Breast epithelium (tissue), 4 donors: ENCODE results near the gene NCOR2. TPM values are rescaled to one million over a fixed set of nuclear protein-coding genes. Genes with fewer than 3 reads are reported as not detected.
"Not testable (repeated sequence)": the region's sequence is repeated elsewhere in the genome, so short reads cannot be mapped to it uniquely, and the experiment has no call there.

ENCODE experiments used
- DNase-seq, 2 donors: peaks; one replicate each; pipeline ENCODE4 v3.0.0-alpha.2; 2019; ENCODE audit warnings: low spot score in 2 of 2
- H3K27ac ChIP-seq, 2 donors: fragments of 200-600 bp; sonication (generic) in 1 of 2; one replicate each; pipeline ENCODE4 v1.5.1; 2016 to 2019; ENCODE audit warnings: mild to moderate bottlenecking in 1 of 2
- H3K27me3 ChIP-seq, 2 donors: fragments of 200-600 bp; sonication (generic) in 1 of 2; one replicate each; pipeline versions ENCODE4 v1.5.1 to v1.6.0; 2017 to 2019; ENCODE audit warnings: control low read depth in 1 of 2, mild to moderate bottlenecking in 1 of 2
- H3K36me3 ChIP-seq: fragments of 200-600 bp; one replicate; pipeline ENCODE4 v1.5.1; 2019
- H3K4me1 ChIP-seq, 2 donors: fragments of 200-600 bp; sonication (generic); one replicate each; pipeline ENCODE4 v1.5.1; 2016 to 2019; ENCODE audit warnings: control low read depth in 1 of 2
- H3K4me3 ChIP-seq, 3 donors: fragments of 200-600 bp; sonication (generic); 1 replicate in 2 of 3; 2 replicates in 1 of 3; pipeline ENCODE4 v1.5.1; 2016 to 2019; ENCODE audit warnings: mild to moderate bottlenecking in 3 of 3, moderate library complexity in 2 of 3
- H3K9me3 ChIP-seq, 2 donors: fragments of 200-600 bp; sonication (generic) in 1 of 2; one replicate each; pipeline ENCODE4 v1.5.1; 2016 to 2019; ENCODE audit warnings: control low read depth in 1 of 2
- CTCF ChIP-seq, 3 donors: fragments of 450-650 bp; IDR thresholded peaks; one replicate each; pipeline ENCODE4 v1.5.1; 2016 to 2017; ENCODE audit warnings: antibody characterized with exemption in 3 of 3, mild to moderate bottlenecking in 3 of 3, moderate library complexity in 3 of 3
- POLR2A ChIP-seq: fragments of 450-650 bp; IDR thresholded peaks from one replicate; pipeline ENCODE4 v1.6.1; 2016; ENCODE audit warnings: antibody characterized with exemption, mild to moderate bottlenecking, moderate library complexity
- POLR2AphosphoS5 ChIP-seq, 3 donors: sonication (generic); formaldehyde crosslinking; IDR thresholded peaks; one replicate each; pipeline ENCODE4 v1.6.1; 2017; ENCODE audit warnings: antibody characterized with exemption in 3 of 3
- intact Hi-C: fragments of 100-400 bp; cut with DNase I; formaldehyde crosslinking; loops from one replicate; pipeline ENCODE4 v1.15.1; 2023; ENCODE audit warnings: low total_unique reads
- total RNA-seq, 3 donors: library from RNA; depleted of rRNA; stranded (reverse); fragments of >200 nt; gene quantifications; one replicate each; pipeline ENCODE4 v1.1.0, GENCODE V29; 2016

NCOR2 gene
- total RNA-seq, 3 donors from 2014 or later, result 58.4 to 83.9 (median 71.7) TPM

- Histone ChIP-seq H3K4me3 (no peak overlapping the region), H3K27ac (peak overlapping the region in 1 of 2 donors; percentile 50), H3K4me1 (no peaks in the 10 kb centered on the region), H3K9me3 (no peaks in the 10 kb centered on the region), H3K36me3 (no peaks in the 10 kb centered on the region), H3K27me3 (no peaks in the 10 kb centered on the region)
- no peak for DNase-seq
- TF ChIP-seq CTCF (IDR thresholded peaks at IDR 0.05) (no peak), POLR2A (no peak), POLR2AphosphoS5 (IDR thresholded peaks at IDR 0.05) (no peak)
- intact Hi-C loops, result no loop called here
Measured at GRCh38 chr12:124588018-124588634, 20.7 kb upstream of the NCOR2 start.

- Histone ChIP-seq H3K9me3 (no peaks in the 10 kb centered on the region), H3K27me3 (no peaks in the 10 kb centered on the region), H3K4me1 (no peaks in the 10 kb centered on the region), H3K4me3 (no peak overlapping the region), H3K27ac (no peak overlapping the region), H3K36me3 (no peaks in the 10 kb centered on the region)
- no peak for DNase-seq
- intact Hi-C loops, result no loop called here
- TF ChIP-seq CTCF (IDR thresholded peaks at IDR 0.05) (no peak), POLR2AphosphoS5 (IDR thresholded peaks at IDR 0.05) (no peak), POLR2A (no peak)
Measured at GRCh38 chr12:124586756-124587155, 19.3 kb upstream of the NCOR2 start.

GRCh38 chr12:124584494-124584893 is 17.1 kb upstream of the NCOR2 start:
- H3K27me3 ChIP-seq, DNase-seq, H3K9me3 ChIP-seq, H3K36me3 ChIP-seq, H3K4me1 ChIP-seq, intact Hi-C loops, H3K27ac ChIP-seq, H3K4me3 ChIP-seq: not testable (repeated sequence)

GRCh38 chr12:124583854-124584253 is 16.4 kb upstream of the NCOR2 start:
- intact Hi-C loops, result no loop called here
- H3K4me3 ChIP-seq, result no peak overlapping the region
- no peak overlapping the region for H3K27ac ChIP-seq
- no peaks in the 10 kb centered on the region for H3K36me3 ChIP-seq
- no peaks in the 10 kb centered on the region for H3K27me3 ChIP-seq
- no peaks in the 10 kb centered on the region for H3K4me1 ChIP-seq
- no peak for DNase-seq
- no peak for TF ChIP-seq POLR2A
- TF ChIP-seq CTCF (IDR thresholded peaks at IDR 0.05), result no peak
- TF ChIP-seq POLR2AphosphoS5 (IDR thresholded peaks at IDR 0.05), result no peak
- H3K9me3 ChIP-seq, result no peaks in the 10 kb centered on the region

- TF ChIP-seq POLR2A, result no peak
- no peak for TF ChIP-seq CTCF (IDR thresholded peaks at IDR 0.05)
- Histone ChIP-seq H3K27ac (no peak overlapping the region), H3K4me3 (no peak overlapping the region), H3K27me3 (no peaks in the 10 kb centered on the region), H3K9me3 (peaks cover 0 to under 1% of the 10 kb centered on the region in 2 donors), H3K36me3 (no peaks in the 10 kb centered on the region), H3K4me1 (no peaks in the 10 kb centered on the region)
- no peak for DNase-seq
- intact Hi-C loops, result no loop called here
Measured at GRCh38 chr12:124582108-124582424, 14.7 kb upstream of the NCOR2 start.
